ENCODE measurements around the gene RHOA.

Gene RHOA

DNA sequence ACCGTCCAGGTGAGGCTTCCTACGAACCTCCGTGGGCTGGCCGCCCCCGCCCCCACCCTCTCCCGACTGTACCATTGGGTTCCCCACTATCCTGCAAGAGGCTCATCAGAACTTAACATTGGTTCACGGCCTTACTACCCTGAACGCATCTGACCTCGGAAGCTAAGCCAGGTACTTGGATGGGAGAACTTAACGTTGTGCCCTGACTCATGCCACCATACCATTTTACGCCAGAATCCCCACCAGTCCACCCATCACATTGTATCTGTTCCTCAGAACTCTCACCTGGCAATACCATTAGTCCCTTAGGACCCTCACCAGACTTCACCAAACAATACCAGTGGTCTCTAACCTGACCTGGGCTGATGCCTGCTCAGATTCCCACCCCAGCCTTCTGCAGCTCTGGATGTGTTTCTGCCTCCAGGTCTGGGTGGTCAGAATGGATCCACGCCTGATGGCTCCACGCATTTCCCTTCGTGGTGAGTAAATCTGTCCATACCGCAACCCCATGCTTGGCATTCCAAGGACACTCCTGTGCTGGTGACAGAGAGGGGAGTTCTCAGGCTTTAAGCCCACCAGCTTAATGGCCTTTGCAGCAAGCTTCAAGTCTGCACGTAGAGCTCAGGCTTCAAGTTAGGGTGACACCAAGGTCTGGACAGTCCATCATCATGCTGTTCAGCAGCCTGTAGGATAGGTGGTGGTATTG, 1.0 kb upstream of the RHOA start:
- TF ChIP-seq, protein P1, sequence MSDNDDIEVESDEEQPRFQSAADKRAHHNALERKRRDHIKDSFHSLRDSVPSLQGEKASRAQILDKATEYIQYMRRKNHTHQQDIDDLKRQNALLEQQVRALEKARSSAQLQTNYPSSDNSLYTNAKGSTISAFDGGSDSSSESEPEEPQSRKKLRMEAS (IDR thresholded peaks at IDR 0.05): no peak
- 0 out of 2 replicates have a peak, but pooled peaks have one; percentile 10 for TF ChIP-seq EGR1 (IDR thresholded peaks at IDR 0.05)

DNA sequence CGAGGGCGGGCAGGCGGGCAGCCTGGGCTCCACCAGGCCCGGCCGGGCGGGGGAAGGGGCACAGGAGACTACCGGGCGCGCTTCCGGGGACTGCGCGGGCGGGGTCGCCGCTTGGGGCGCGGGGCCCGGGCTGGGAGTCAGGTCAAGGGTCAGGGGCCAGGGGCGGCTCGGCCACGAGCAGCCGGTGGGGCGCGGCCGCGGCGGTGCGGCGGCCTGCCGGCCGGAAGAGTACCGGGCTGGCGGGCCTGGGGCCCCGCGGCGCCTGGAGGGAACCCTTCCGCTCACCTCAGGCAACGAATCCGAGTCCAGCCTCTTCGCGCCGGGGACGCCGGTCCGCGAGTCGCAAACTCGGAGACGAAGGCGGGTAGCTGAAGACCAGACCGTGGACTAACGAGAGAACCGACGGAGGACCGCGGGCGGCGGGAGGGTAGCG, 225 bp downstream of the RHOA start:
- TF ChIP-seq TEAD4 (IDR thresholded peaks at IDR 0.05) (no peak), TCF12 (IDR thresholded peaks at IDR 0.05; ENCODE audit: low read depth) (no peak), YY1 (IDR thresholded peaks at IDR 0.05; ENCODE audit: low read depth) (0 out of 2 replicates have a peak, but pooled peaks have one; percentile 7)

DNA sequence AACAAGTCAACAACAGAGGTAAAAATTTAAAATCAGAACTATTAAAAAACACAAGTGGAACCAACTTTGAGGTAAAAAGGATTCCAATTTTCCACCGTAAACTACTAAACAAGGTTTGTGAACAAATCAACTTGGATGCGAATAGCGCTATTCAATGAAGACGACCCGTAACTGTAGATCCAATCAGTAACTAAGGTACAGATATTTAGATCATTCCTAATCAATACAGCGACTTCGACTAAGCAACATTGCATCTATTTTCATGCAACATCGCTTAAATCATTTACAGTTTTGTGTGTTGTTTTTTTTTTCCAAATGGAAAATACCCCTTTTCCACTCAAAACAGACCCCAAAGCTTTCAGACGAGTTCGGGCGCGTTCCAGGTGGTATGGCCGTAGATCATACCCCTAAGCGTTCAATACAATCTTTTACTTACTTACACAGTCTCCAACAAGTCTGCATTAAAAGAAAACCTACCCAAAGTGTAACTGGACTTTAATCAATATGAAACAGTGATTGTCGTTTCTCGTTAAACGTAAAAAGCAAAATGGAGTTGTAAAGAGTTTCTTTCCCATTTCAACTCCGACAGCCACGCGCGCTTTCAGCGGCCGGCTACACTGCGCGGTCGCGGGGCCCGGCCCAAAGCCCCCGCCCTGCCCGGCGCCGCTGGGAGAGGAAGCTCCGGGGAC, 786 bp downstream of the RHOA start:
- TF ChIP-seq, protein P2, sequence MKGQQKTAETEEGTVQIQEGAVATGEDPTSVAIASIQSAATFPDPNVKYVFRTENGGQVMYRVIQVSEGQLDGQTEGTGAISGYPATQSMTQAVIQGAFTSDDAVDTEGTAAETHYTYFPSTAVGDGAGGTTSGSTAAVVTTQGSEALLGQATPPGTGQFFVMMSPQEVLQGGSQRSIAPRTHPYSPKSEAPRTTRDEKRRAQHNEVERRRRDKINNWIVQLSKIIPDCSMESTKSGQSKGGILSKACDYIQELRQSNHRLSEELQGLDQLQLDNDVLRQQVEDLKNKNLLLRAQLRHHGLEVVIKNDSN (IDR thresholded peaks at IDR 0.05): 0 out of 2 replicates have a peak, but pooled peaks have one; percentile 2
- no peak for TF ChIP-seq RAD21 (IDR thresholded peaks at IDR 0.05; ENCODE audit: low read depth)
- TF ChIP-seq, protein P1 (IDR thresholded peaks at IDR 0.05): 0 out of 2 replicates have a peak, but pooled peaks have one; percentile 38
- TF ChIP-seq TEAD4 (IDR thresholded peaks at IDR 0.05): no peak
- TF ChIP-seq CEBPB (IDR thresholded peaks at IDR 0.05): no peak
- TF ChIP-seq YY1 (IDR thresholded peaks at IDR 0.05; ENCODE audit: low read depth): 0 out of 2 replicates have a peak, but pooled peaks have one; percentile 2

DNA sequence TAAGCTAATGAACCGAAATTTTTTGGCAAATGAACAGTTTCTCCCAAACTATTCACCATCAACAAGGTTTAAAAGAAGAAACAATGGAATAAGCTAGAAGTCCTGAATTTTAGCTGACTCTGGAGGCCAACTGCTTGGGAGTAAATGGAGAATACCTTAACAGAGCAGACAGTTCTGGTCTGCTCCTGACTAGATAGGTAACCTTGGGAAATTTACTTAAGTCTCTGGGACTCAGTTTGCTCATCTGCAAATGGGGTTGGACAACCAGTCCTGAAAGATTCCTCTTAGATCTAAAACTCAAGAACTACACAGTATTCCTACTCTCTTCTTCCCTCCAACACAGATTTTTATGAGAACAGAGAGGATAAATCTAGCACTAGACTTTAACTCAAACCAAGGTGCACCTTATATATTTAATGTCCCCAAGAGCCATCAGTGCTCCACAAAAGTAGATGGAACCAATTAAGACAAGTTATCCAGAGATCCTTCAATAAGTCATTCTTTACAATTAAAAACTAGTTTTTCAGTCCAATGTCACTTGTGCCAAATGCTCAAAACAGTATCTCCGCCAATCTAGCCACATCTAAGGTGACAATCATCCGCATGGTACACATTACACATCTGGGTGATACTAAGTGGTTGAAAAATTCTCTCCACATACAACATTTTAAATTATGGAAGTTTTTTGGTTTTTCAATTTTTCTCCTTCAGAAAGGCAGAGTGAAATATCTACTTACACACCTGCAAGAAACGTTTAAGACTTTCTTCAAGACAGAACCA, 1.5 kb downstream of the RHOA start:
- TF ChIP-seq CREB1 (IDR thresholded peaks at IDR 0.05; ENCODE audit: low read depth) (no peak), TAF1 (IDR thresholded peaks at IDR 0.05; ENCODE audit: low read depth) (no peak), YY1 (IDR thresholded peaks at IDR 0.05; ENCODE audit: low read depth) (no peak), TEAD4 (IDR thresholded peaks at IDR 0.05) (no peak), EP300 (IDR thresholded peaks at IDR 0.05; ENCODE audit: borderline replicate concordance) (no peak), NFIC (IDR thresholded peaks at IDR 0.05) (no peak), RAD21 (IDR thresholded peaks at IDR 0.05; ENCODE audit: low read depth) (no peak), ZBTB7A (IDR thresholded peaks at IDR 0.05; ENCODE audit: low read depth) (no peak), TCF12 (IDR thresholded peaks at IDR 0.05; ENCODE audit: low read depth) (no peak), CEBPB (IDR thresholded peaks at IDR 0.05) (no peak), EGR1 (IDR thresholded peaks at IDR 0.05) (no peak)
- TF ChIP-seq, protein P1 (IDR thresholded peaks at IDR 0.05): no peak
- TF ChIP-seq, protein P2 (IDR thresholded peaks at IDR 0.05): no peak
- TF ChIP-seq, protein P3, sequence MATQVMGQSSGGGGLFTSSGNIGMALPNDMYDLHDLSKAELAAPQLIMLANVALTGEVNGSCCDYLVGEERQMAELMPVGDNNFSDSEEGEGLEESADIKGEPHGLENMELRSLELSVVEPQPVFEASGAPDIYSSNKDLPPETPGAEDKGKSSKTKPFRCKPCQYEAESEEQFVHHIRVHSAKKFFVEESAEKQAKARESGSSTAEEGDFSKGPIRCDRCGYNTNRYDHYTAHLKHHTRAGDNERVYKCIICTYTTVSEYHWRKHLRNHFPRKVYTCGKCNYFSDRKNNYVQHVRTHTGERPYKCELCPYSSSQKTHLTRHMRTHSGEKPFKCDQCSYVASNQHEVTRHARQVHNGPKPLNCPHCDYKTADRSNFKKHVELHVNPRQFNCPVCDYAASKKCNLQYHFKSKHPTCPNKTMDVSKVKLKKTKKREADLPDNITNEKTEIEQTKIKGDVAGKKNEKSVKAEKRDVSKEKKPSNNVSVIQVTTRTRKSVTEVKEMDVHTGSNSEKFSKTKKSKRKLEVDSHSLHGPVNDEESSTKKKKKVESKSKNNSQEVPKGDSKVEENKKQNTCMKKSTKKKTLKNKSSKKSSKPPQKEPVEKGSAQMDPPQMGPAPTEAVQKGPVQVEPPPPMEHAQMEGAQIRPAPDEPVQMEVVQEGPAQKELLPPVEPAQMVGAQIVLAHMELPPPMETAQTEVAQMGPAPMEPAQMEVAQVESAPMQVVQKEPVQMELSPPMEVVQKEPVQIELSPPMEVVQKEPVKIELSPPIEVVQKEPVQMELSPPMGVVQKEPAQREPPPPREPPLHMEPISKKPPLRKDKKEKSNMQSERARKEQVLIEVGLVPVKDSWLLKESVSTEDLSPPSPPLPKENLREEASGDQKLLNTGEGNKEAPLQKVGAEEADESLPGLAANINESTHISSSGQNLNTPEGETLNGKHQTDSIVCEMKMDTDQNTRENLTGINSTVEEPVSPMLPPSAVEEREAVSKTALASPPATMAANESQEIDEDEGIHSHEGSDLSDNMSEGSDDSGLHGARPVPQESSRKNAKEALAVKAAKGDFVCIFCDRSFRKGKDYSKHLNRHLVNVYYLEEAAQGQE (IDR thresholded peaks at IDR 0.05; ENCODE audit: low read depth): no peak

DNA sequence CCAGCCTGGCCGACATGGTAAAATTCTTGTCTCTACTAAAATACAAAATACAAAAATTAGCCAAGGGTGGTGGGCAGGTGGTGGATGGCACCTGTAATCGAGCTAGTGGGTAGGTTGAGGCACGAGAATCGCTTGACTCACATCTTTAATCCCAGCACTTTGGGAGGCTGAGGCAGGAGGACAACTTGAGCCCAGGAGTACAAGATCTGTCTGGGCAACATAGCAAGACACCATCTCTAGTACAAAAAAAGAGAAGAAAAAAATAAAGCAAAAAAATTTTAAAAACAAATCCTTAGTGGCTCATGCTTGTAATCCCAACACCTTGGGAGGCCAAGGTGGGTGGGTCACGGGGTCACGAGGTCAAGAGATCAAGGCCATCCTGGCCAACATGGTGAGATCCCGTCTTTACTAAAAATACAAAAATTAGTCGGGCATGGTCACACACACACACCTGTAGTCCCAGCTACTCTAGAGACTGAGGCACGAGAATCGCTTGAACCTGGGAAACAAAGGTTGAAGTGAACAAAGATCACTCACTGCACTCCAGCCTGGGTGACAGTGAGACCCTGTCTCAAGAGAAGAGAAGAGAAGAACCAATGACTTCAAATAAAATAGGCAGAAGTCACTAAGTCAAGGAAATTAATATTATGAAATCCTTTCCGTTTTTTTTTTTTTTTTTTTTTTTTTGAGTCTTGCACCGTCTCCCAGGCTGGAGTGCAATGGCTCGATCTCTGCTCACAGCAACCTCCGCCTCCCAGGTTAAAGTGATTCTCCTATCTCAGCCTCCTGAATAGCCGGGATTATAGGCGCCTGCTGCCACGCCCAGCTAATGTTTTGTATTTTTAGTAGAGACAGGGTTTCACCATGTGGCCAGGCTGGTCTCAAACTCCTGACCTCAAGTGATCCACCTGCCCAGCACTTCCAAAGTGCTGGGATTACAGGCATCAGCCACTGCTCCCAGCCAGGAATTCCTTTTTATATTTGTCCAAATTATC, 4.9 kb downstream of the RHOA start:
- TF ChIP-seq EGR1 (IDR thresholded peaks at IDR 0.05) (no peak), TAF1 (IDR thresholded peaks at IDR 0.05; ENCODE audit: low read depth) (no peak), FOXM1 (IDR thresholded peaks at IDR 0.05; ENCODE audit: borderline replicate concordance, low read depth) (no peak), TEAD4 (IDR thresholded peaks at IDR 0.05) (no peak)
- TF ChIP-seq, protein P3 (IDR thresholded peaks at IDR 0.05; ENCODE audit: low read depth): no peak
